Skin epidermis (tissue), 12 donors: Measurements from ENCODE around the gene CEP112.
"Not testable (repeated sequence)": the region's sequence is repeated elsewhere in the genome, so short reads cannot be mapped to it uniquely, and the experiment has no call there.

Experiments used
- H3K27ac ChIP-seq, 21 experiments: fragments of 200-600 bp; sonication (generic) in 11 of 21; one replicate each; pipeline ENCODE4 v1.5.0; 2020; ENCODE audit warnings: mild to moderate bottlenecking in 3 of 21, inconsistent platforms in 2 of 21, moderate library complexity in 2 of 21
- H3K4me3 ChIP-seq, 7 experiments: fragments of 200-600 bp; sonication (generic) in 2 of 7; one replicate each; pipeline ENCODE4 v1.5.0; 2020; ENCODE audit warnings: inconsistent platforms in 2 of 7, mild to moderate bottlenecking in 2 of 7, moderate library complexity in 1 of 7

CEP112 gene

DNA sequence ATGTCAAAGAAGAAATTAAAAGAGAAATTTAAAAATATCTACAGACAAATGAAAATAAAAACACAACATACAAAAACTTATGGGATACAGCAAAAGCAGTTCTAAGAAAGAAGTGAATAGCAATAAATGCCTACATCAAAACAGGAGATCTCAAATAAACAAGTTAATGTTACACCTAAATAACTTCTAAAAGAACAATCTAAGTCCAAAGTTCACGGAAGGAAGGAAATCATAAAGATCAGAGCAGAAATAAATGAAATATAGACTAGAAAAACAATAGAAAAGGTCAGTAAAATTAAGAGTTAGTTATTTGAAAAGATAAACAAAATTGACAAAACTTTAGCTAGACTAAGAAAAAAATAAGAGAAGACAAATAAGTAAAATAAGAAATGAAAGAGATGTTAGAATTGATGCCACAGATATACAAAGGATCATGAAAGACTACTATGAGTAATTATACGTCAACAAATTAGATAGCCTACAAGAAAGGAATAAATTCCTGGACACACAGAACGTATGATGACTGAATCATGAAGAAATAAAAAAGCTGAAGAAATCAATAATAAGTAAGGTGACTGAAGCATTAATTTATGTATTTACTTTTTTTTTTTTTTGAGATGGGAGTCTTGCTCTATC, 100.4 kb downstream of the CEP112 start:
- Histone ChIP-seq H3K4me3 (no peak overlapping the region), H3K27ac (no peak overlapping the region)

DNA sequence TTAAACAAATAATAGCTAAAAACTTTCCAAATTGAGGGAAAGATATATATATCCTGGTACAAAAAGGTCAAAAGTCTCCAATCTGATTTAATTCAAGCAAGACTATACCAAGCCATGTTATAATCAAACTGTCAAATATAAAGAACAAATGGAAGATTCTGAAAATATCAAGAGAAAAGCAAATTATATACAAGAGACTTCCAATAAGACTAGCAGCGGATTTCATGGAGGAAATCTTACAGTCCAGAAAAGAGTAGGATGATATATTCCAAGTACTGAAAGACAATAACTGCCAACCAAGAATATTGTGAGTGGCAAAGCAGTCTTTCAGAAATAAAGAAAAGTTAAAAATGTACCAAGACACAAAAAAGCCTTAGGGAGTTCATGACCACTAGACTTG, 102.2 kb downstream of the CEP112 start:
- Histone ChIP-seq H3K4me3 (no peak overlapping the region), H3K27ac (no peak overlapping the region)

DNA sequence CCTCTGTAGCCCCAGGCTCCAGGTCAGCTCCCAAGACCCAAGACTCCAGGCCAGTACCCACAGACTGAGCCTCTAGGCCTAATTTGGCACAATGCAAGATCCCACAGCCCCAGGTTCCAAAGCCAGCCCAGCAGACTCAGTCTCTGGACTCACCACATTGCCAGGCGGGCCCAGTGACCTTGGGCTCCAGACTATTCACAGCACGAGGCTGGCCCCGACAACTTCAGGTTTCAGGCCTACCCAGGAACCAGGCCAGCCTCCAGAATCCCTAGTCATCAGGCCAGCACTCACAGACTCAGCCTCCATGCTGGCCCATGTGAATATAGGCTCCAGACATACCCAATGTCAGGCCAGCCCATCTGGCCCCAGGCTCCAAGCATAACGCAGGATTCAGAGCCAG, 103.8 kb downstream of the CEP112 start:
- no peak overlapping the region for H3K4me3 ChIP-seq
- H3K27ac ChIP-seq, result peak overlapping the region in 3 of 21 experiments; percentile 26 to 47 (median 37)

DNA sequence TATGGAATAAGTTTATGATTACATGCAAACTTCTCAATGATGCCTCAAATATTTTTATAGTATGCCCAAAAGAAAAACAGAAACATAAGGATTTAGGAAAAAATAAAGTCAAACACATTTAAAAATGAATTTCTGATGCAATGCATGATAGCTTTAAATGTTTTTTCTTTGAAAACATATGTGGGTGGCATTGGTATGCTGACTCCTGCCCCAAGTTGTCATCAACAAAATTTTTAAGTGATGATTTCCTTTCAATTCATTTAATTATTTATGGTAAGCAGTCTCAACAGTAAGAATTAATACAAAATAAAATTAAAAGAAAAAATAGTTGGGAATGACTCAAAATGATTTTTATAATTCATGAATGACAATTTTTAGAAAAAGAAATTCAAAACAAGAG, 104.9 kb downstream of the CEP112 start:
- H3K27ac ChIP-seq, result no peak overlapping the region
- no peak overlapping the region for H3K4me3 ChIP-seq

DNA sequence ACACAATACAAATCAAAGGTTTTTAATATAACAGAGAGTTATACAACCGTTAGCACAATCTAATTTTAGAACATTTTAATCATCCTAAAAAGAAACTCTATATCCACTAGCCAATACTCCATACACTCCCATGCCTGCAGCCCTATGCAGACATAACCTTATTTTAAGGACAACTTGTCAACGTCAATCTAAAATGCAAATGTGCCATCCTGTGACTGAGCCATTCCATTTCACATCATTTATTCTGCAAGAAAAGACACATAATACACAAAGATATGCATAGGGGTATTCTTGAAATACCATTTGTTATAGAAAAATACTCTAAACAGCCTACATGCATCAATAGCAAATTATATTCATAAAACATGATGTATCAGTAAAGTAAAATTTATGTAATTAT, 106.7 kb downstream of the CEP112 start:
- Histone ChIP-seq H3K27ac (no peak overlapping the region), H3K4me3 (no peak overlapping the region)

DNA sequence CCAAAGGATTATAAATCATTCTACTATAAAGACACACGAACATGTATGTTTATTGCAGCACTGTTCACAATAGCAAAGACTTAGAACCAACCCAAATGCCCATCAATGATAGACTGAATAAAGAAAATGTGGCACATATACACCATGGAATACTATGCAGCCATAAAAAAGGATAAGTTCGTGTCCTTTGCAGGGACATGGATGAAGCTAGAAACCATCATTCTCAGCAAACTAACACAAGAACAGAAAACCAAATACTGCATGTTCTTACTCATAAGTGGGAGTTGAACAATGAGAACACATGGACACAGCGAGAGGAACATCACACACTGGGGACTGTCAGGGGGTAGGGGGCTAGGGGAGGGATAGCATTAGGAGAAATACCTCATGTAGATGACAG, 111.3 kb downstream of the CEP112 start:
- H3K27ac ChIP-seq, H3K4me3 ChIP-seq: not testable (repeated sequence)

DNA sequence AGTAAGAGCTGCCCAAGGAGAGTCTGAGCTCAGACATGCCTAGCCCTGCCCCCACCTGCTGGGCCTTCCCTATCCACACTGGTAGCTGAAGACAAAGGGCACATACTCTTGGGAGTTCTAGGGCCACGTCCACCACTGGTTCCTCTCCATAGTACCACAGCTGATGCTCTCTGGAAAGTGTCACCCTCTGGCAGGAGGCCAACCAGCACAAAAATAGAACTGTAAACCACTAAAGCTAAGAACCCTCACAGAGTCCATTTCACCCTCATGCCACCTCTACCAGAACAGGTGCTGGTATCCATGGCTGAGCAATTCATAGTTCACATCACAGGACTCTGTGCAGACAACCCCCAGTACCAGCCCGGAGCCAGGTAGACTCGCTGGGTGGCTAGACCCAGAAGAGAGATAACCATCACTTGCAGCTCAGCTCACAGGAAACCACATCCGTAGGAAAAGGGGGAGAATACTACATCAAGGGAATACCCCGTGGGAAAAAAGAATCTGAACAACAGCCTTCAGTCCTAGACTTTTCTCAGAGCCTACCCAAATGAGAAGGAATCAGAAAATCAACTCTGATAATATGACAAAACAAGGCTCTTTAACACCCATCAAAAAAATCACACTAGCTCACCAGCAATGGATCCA, 115.3 kb downstream of the CEP112 start:
- H3K27ac ChIP-seq, result no peak overlapping the region
- no peak overlapping the region for H3K4me3 ChIP-seq

DNA sequence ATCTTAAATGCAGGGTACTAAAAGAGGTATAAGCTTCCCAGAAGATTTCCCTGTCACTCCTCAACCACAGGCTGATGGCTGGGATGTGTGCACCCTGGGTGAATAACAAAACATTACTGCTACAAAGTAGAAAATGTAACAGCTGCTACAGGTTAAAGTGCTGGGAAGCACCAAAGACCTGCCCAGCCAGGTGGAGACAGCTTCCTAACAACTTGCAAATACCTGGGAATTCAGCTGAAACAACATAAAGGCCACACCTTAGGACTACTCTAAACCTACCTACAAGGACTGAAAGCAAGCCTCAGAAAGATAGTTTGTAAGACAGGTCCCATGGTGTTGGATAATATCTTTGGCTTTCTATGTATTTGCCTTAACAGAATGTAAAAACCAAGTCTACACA, 118.5 kb downstream of the CEP112 start:
- H3K27ac ChIP-seq, result no peak overlapping the region
- H3K4me3 ChIP-seq, result no peak overlapping the region

DNA sequence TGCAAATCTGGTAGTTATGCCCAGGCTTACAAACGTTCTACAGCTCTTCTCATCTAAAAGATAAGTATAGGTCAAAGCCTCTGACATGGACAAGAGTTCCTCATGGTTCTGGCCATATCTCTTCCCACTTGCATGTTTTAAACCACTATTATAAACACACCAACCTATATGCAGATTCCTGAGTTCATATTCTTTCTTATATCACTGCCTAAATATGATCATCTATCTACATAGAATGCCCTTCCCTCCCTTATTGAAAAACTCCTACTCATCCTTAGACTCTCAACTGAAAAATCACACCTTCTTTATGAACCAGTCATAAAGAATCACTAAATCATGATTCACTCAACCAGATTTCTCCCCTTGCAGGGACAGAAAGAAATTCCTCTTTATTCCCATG, 128.2 kb downstream of the CEP112 start:
- Histone ChIP-seq H3K4me3 (no peak overlapping the region), H3K27ac (no peak overlapping the region)

DNA sequence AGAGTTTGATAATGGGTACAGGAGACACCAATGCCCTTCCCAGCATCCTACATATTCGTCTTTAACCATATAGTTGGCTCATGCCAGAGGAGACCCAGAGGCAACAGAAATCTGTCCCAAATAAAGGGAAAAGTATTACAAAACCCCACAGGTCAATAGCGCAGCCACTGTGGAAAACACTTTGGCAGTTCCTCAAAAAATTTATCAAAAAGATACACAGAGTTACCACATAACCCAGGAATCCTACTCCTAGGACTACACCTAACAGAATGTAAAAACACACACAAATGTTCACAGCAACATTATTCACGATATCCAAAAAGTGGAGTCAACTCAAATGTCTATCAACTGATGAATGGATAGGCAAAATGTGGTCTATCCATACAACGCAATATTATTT, 135.8 kb downstream of the CEP112 start:
- Histone ChIP-seq H3K4me3 (no peak overlapping the region), H3K27ac (no peak overlapping the region)

DNA sequence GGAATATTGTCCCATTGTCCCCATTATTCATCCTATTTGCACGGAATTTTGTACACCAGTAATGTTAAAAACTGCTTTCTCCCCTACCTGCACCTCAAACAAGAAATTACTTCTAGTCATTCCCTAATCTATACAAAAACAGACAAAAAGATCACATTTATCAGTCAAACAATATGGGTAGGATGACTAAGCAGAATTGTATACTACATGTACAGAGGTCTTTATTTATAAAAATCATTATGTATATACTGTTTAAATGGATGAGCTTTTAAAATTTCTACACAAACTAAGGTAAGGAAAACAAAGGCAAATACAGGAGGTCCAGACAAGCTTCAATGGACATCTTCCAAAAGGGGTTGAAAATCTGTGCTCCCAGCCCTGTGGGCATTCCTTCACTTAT, 137.7 kb downstream of the CEP112 start:
- H3K27ac ChIP-seq, result no peak overlapping the region
- H3K4me3 ChIP-seq, result no peak overlapping the region

DNA sequence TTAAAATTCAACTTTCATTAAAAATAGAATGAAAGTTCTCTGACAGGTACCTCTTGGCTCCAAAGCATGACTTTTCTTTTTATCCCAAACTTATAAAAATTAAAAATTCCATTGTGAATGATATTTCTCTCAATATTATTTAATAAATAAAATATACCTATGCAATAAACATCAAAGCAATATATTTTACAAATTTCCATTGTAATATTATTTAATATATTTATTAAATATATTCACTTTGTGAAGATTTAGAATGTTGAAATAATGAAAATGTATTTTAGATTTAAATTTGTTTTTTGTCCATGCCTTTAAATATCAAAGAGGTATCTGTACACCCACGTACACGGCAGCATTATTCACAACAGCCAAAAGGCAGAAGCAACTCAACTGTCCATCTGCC, 147.8 kb downstream of the CEP112 start:
- H3K4me3 ChIP-seq, result no peak overlapping the region
- no peak overlapping the region for H3K27ac ChIP-seq

DNA sequence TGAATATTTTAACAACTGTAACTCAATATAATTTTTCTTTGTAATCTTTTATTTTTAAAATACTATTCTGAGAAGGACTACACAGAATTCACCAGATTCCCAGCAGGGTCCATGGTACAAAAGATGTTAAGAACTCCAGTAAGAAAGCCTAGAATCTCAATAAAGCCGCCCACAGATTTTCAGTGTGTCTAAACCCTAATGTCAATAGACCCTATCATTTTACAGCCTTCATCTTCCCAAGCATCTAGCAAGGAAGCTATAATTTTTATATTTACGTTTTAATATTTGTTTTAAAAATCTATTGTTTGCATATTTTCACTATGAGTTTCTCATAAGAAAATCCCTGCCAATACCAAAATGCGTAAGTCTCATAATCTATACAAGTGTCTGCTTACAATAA, 148.5 kb downstream of the CEP112 start:
- Histone ChIP-seq H3K27ac (no peak overlapping the region), H3K4me3 (no peak overlapping the region)

DNA sequence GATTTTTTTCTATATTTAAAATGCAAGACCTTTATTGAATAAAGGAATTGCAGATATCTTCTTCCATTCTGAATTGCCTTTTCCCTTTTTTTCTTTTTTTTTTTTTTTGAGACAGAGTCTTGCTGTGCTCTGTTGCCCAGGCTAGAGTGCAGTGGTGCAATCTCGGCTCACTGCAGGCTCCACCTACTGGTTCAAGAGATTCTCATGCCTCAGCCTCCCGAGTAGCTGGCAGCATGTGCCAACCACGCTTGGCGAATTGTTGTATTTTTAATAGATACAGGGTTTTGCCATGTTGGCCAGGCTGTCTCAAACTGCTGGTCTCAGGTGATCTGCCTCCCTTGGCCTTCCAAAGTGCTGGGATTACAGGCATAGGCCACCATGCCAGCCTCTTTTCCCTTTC, 151.5 kb downstream of the CEP112 start:
- Histone ChIP-seq H3K4me3 (no peak overlapping the region), H3K27ac (no peak overlapping the region)

DNA sequence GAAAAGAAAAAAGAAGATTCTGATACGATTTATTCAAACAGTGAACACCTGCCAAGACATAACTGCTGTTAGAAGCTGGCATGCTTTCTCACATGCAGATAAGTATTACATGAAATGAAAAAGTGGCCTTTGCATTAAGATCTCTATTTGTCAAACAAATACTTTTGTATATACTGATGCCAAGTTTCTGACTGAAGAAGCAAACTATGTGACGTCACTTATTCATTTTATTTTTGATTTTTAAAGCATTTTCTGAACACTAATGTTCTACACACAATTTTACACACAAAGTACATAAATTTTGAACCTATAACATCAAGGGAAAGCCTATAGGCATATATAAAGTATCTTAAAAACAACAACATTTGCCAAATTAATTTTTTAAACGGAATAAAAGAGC, 153.8 kb downstream of the CEP112 start:
- H3K4me3 ChIP-seq, result no peak overlapping the region
- no peak overlapping the region for H3K27ac ChIP-seq

DNA sequence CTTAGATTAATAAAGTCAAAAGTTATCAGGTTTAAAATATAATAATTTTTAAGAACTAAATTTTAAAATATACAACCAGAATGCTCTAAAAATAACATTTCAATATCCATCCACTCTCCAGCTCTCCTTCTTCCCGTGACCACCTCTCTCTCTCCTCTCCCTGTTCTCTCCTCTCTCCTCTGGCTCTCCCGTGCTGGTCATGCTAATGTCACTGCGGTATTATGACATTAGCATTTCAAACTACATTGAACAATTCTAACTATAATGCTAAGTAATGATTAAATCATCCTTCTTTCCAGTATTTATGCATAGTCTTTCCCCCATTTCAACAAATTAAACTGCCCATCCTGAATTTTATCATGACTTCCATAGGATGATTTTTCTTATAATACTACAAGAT, 154.7 kb downstream of the CEP112 start:
- Histone ChIP-seq H3K27ac (no peak overlapping the region), H3K4me3 (no peak overlapping the region)

DNA sequence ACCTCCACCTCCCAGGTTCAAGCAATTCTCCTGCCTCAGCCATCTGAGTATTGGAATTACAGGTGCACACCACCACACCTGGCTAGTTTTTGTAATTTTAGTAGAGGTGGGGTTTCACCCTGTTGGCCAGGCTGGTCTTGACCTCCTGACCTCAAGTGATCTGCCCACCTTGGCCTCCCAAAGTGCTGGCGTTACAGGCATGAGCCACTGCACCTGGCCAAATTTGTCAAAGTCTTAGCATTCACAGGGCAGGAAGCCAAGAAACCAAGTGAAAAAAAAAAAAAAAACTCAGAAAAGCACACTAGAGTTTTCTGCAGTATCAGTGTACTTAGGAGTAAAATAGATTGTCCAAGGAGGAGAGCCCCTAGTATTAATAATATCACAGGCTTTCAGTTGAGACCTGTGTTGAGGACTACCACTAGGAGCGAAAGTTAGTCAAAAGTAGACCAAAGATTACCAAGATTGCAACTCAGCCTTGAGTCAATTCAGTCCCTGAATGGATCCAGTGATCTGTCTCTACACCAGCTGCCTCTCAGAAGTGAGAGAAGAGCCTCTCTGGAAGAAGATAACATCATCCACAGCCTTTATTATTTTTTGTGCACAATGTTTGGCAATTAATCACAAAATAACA, 159.7 kb downstream of the CEP112 start:
- Histone ChIP-seq H3K4me3 (no peak overlapping the region), H3K27ac (no peak overlapping the region)

DNA sequence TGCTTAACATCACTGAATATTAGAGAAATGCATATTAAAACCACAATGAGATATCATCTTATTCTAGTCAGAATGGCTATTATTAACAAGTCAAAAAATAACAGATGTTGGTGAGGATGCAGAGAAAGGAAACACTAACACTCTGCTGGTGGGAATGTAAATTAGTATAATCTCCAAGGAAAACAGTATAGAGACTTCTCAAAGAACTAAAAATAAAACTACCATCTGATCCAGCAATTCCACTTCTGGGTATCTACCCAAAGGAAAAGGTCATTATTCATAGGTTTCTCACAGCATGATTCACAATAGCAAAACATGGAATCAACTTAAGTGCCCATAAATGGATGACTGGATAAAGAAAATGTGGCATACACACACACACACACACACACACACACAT, 166.4 kb downstream of the CEP112 start:
- no peak overlapping the region for H3K27ac ChIP-seq
- H3K4me3 ChIP-seq, result no peak overlapping the region

DNA sequence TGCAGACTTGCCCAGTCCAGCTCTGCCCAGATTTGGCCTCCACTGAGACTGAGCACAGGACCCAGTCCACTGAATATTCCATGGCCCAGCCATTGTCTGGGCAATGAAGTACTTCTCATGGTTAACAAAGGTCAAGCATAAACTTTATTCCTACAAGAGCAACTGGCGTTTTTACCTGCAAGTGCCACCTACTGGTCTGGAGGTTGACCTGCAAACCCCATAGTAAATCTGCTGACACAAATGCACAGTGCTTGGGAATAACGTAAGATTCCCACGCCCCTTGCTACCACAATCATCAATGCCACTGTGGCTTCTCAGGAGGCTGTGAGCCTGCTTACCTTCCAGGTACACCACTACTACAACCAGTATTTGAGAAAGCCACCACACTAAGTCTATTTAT, 170.2 kb downstream of the CEP112 start:
- Histone ChIP-seq H3K4me3 (no peak overlapping the region), H3K27ac (no peak overlapping the region)

DNA sequence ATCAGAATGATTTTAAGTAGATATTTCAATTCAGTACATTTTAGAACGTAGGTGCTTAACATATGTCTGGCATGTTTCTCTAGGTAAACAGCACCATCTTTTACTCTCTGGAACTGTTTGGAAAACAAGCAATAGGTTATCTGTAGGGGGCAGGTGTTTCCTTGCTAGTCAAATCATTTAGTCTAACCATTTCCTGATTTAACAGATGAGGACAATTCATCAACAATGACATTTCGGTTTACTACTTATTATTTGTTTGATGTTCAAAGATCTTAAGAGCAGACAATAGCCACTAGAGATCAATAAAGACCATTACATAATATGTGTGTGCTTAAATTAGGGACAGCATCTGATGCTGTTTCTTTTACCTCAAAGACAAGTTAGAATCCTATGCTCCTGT, 173.1 kb downstream of the CEP112 start:
- H3K4me3 ChIP-seq, result no peak overlapping the region
- H3K27ac ChIP-seq, result no peak overlapping the region

DNA sequence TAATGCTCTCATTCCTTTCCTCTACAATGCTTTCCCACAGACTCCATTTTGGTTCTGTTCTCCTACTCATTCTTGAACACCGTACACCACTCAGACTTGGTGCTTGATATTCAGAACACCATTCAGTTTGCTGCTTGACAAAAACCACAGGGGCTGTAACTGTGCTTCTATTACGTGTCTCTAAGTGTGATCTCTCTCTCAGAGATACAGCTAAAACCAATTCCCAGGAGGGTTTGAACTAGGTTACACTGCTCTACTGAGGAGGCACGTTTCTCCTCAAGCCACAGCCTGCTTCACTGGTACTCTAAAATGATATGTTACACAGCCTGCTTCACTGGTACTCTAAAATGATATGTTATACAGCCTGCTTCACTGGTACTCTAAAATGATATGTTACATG, 175.7 kb downstream of the CEP112 start:
- Histone ChIP-seq H3K4me3 (no peak overlapping the region), H3K27ac (no peak overlapping the region)

DNA sequence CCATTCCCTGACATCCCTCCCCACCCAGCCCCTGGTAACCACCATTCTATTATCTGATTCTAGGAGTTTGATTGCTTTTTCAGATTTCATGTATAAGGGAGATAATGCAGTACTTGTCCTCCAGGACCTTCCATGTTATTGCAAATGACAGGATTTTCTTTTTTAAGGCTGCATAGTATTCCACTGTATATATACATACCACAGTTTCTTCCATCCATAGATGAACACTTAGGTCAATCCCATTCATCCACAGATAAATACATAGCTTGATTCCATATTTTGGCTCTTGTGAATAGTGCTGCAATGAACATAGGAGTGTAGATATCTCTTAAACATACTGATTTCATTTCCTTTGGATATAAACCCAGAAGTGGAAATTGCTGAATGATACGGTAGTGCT, 183.3 kb downstream of the CEP112 start:
- Histone ChIP-seq H3K27ac (no peak overlapping the region), H3K4me3 (no peak overlapping the region)
